Activated CD8-positive, alpha-beta T cell treated with anti-CD3 and anti-CD28 coated beads for 36 hours (primary cell): Measurements from ENCODE around the gene SNX22. TPM values are rescaled to one million over a fixed set of nuclear protein-coding genes. Genes with fewer than 3 reads are reported as not detected.

Experiments used
- ATAC-seq: fragments of 200-7000 bp; cut with Tn5 transposase; one replicate; pipeline ENCODE4 v1.10.0; 2021; ENCODE audit warnings: mild to moderate bottlenecking, moderate library complexity
- CTCF ChIA-PET: fragments of 350-600 bp; sonication (Branson Sonifier 250); formaldehyde crosslinking; loops from one replicate; lab custom pipeline; 2021; ENCODE audit warnings: antibody characterized with exemption; lab: Charles Lee
- POLR2A ChIA-PET: fragments of 350-600 bp; sonication (Branson Sonifier 250); formaldehyde crosslinking; loops from one replicate; lab custom pipeline; 2021; ENCODE audit warnings: antibody characterized with exemption; lab: Charles Lee
- DNase-seq: peaks from one replicate; pipeline ENCODE4 v3.0.0-alpha.2; 2020
- H3K27ac Mint-ChIP-seq: one replicate; pipeline ENCODE4 v1.8.0; 2021; ENCODE audit warnings: mild to moderate bottlenecking, mixed read lengths
- H3K27me3 Mint-ChIP-seq: one replicate; pipeline ENCODE4 v1.8.0; 2021; ENCODE audit warnings: mixed read lengths
- H3K36me3 Mint-ChIP-seq: one replicate; pipeline ENCODE4 v1.8.0; 2021; ENCODE audit warnings: low read depth, mixed read lengths
- H3K4me1 Mint-ChIP-seq: one replicate; pipeline ENCODE4 v1.8.0; 2021; ENCODE audit warnings: low read depth, mixed read lengths
- H3K4me3 Mint-ChIP-seq: one replicate; pipeline ENCODE4 v1.8.0; 2021; ENCODE audit warnings: mild to moderate bottlenecking, moderate library complexity, mixed read lengths
- H3K9me3 Mint-ChIP-seq: one replicate; pipeline ENCODE4 v1.8.0; 2021; ENCODE audit warnings: mixed read lengths
- CTCF ChIP-seq: fragments of 200-600 bp; IDR thresholded peaks from one replicate; pipeline ENCODE4 v1.8.0; 2022; ENCODE audit warnings: antibody characterized with exemption, mild to moderate bottlenecking
- intact Hi-C: fragments of 100-400 bp; cut with micrococcal nuclease; formaldehyde crosslinking; loops from one replicate; pipeline ENCODE4 v1.10.0; 2022
- total RNA-seq, 2 experiments: library from RNA; stranded (reverse); gene quantifications; one replicate each; pipeline ENCODE4 v1.2.3, GENCODE V29; 2021

The SNX22 gene
- total RNA-seq, 2 experiments from 2014 or later, result 1.6 to 1.8 TPM

GRCh38 chr15:64144192-64144564, 7.4 kb upstream of the SNX22 start:
- Mint-ChIP-seq H3K4me1 (peaks cover 3% of the 10 kb centered on the region), H3K27ac (no peak overlapping the region), H3K9me3 (no peaks in the 10 kb centered on the region), H3K36me3 (peaks cover 6% of the 10 kb centered on the region), H3K27me3 (no peaks in the 10 kb centered on the region), H3K4me3 (no peak overlapping the region)
- CTCF ChIA-PET, result interaction anchor here (5.9 kb wide), 1 partner anchor 10 kb away, joined by 34 read pairs; no protein-coding TSS in a partner anchor
- no peak for ATAC-seq
- TF ChIP-seq CTCF, result no peak
- intact Hi-C loops, result no loop called here
- DNase-seq, result no peak
- POLR2A ChIA-PET, result no interaction called here

DNA sequence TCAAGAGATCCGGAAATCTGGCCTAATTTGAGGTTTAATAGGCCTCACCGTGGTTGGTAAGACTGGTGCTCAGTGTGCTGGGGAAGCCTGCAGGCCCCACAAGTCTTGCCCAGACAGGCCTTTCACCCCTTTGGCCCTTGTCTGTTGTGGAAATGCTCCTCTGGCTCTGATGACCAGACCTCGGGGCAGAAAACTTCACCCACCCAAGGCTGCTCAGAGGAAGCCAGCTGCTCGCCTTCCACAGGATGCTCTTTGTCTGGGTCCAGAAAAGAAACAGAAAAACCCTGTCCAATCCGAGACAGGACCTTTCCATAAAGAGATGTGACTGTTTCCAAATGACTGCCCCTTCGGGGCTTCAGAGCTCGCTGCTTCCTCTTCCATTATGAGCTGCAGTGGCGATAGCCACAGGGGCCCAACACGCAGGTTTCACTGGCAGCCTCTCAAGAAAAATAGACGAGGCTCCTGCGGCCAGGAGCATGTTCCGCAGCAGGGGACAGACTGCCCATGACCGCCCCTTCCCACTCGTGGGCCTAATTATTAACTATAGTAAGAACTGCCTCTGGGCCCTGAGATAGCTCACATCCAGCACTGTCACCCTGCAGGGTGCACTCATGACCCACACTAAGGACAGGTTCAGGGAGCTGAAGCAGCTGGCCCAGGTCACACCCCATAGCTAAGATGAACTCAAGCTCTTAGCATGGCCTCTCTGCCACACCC, 6.8 kb upstream of the SNX22 start:
- no peak overlapping the region for H3K27ac Mint-ChIP-seq
- ChIA-PET POLR2A (interaction anchor here (1.2 kb wide), 2 partner anchors 13 to 18 kb away, joined by 3 to 4 read pairs; partner anchors contain the start of gene PPIB), CTCF (interaction anchor here (5.9 kb wide), 1 partner anchor 10 kb away, joined by 34 read pairs; no protein-coding TSS in a partner anchor)
- intact Hi-C loops, result no loop called here
- no peak overlapping the region for H3K4me3 Mint-ChIP-seq
- DNase-seq, result no peak
- H3K9me3 Mint-ChIP-seq, result no peaks in the 10 kb centered on the region
- no peak for TF ChIP-seq CTCF
- H3K4me1 Mint-ChIP-seq, result peaks cover 6% of the 10 kb centered on the region
- no peak for ATAC-seq
- H3K27me3 Mint-ChIP-seq, result peaks cover 1% of the 10 kb centered on the region
- peaks cover 6% of the 10 kb centered on the region for H3K36me3 Mint-ChIP-seq

DNA sequence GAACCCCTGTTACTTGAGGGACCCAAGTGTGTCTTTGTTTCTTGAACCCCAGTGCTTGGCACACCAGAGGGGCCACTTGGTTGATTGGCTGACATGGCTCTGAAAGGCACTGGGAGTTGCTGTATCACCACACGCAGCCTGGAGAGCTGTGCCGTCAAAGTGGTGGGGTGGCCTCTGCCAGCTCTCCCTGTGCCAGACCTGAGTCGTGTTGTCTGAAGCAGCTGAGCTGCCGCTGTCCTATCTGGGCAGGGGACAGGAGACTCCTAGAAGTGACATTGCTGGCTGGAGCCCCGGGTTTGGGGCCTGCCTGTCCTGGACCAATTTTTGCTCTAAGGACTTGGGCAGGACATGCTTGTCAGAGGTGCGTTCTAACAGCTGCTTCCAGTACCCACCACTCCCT, 5.5 kb upstream of the SNX22 start:
- TF ChIP-seq CTCF, result no peak
- no peak for DNase-seq
- intact Hi-C loops, result no loop called here
- ATAC-seq, result no peak
- Mint-ChIP-seq H3K27ac (no peak overlapping the region), H3K36me3 (peaks cover 4% of the 10 kb centered on the region), H3K9me3 (no peaks in the 10 kb centered on the region), H3K27me3 (peaks cover 4% of the 10 kb centered on the region), H3K4me3 (no peak overlapping the region), H3K4me1 (peaks cover 12% of the 10 kb centered on the region)
- ChIA-PET POLR2A (interaction anchor here (1.0 to 1.7 kb wide), 5 partner anchors 9 to 16 kb away, joined by 3 to 4 read pairs (median 4); partner anchors contain the start of gene PPIB), CTCF (interaction anchor here (1.0 to 5.9 kb wide), 2 partner anchors 8 to 31 kb away, joined by 3 to 34 read pairs; no protein-coding TSS in a partner anchor)

DNA sequence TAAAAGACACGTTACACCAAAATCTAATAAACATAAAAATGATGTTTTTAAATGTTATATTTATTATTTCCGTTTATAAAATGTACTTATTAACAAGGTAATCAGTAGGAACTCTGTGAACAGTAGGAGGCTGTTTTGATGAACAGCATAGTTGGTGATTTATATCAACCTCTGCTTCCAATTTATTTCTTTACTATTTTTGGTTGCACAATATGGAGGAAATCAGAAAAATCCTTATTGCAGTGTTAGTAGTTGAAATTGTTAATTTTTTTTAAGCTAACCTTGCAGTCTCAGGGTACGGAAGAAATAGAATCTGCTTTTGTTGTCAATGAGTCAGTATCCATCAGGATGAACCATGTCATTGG, 5.0 kb upstream of the SNX22 start:
- Mint-ChIP-seq H3K4me3 (no peak overlapping the region), H3K9me3 (no peaks in the 10 kb centered on the region), H3K27me3 (peaks cover 4% of the 10 kb centered on the region), H3K36me3 (peaks cover 3% of the 10 kb centered on the region), H3K4me1 (peaks cover 13% of the 10 kb centered on the region), H3K27ac (no peak overlapping the region)
- TF ChIP-seq CTCF, result no peak
- ChIA-PET POLR2A (interaction anchor here (1.0 to 1.7 kb wide), 2 partner anchors 12 to 14 kb away, joined by 3 to 4 read pairs; no protein-coding TSS in a partner anchor), CTCF (interaction anchor here (1.4 to 5.9 kb wide), 2 partner anchors 8 to 24 kb away, joined by 4 to 34 read pairs; no protein-coding TSS in a partner anchor)
- DNase-seq (no peak), ATAC-seq (no peak)
- intact Hi-C loops, result no loop called here
